GM12892 (cell line): ENCODE results near the gene C1QA.

Source experiments
- POLR2A ChIP-seq: IDR thresholded peaks from 2 replicates; pipeline ENCODE4 v1.6.1; 2011; ENCODE audit warnings: low read depth, low read length, control low read depth
- POLR2AphosphoS5 ChIP-seq: IDR thresholded peaks from 2 replicates; pipeline ENCODE4 v1.6.1; 2011; ENCODE audit warnings: low read depth, low read length, control low read depth
- TAF1 ChIP-seq: IDR thresholded peaks from 2 replicates; pipeline ENCODE4 v1.6.1; 2011; ENCODE audit warnings: low read depth, mild to moderate bottlenecking, control low read depth, low read length, borderline replicate concordance

DNA sequence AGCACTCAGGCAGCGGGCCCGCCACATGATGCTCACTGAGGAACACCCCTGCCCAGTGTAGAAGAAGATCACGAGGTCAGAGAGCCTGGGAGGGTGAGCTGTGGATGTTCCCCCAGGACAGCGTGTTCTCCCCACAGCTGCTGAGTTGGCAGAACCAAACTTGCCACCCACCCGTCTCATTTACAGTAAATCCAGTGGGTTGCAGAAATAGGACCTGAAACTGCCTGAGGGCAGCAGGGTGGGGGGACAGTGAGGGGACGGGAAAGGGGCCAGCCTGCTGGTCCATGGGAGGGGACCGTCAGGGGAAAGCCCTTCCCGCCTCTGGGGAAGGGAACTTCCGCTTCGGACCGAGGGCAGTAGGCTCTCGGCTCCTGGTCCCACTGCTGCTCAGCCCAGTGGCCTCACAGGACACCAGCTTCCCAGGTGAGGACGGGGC, 16.5 kb downstream of the C1QA start, which contains the start of gene C1QB:
- no peak for TF ChIP-seq TAF1
- TF ChIP-seq POLR2AphosphoS5 = no peak
- no peak for TF ChIP-seq POLR2A
